Skin epidermis (tissue), 12 donors: ENCODE data around the gene CCDC68.

Experiments
- H3K27ac ChIP-seq, 21 experiments: fragments of 200-600 bp; sonication (generic) in 11 of 21; one replicate each; pipeline ENCODE4 v1.5.0; 2020; ENCODE audit warnings: mild to moderate bottlenecking in 3 of 21, inconsistent platforms in 2 of 21, moderate library complexity in 2 of 21
- H3K4me3 ChIP-seq, 7 experiments: fragments of 200-600 bp; sonication (generic) in 2 of 7; one replicate each; pipeline ENCODE4 v1.5.0; 2020; ENCODE audit warnings: inconsistent platforms in 2 of 7, mild to moderate bottlenecking in 2 of 7, moderate library complexity in 1 of 7

Gene CCDC68

GRCh38 chr18:54926593-54927325, 32.5 kb downstream of the CCDC68 start:
- H3K27ac ChIP-seq = no peak overlapping the region

GRCh38 chr18:54924948-54925347, 34.3 kb downstream of the CCDC68 start:
- no peak overlapping the region for H3K4me3 ChIP-seq
- no peak overlapping the region for H3K27ac ChIP-seq

More at GRCh38 chr18:54926593-54927325, 32.5 kb downstream of the CCDC68 start:
- H3K4me3 ChIP-seq = no peak overlapping the region

GRCh38 chr18:54923339-54923956, 35.8 kb downstream of the CCDC68 start:
- Histone ChIP-seq H3K27ac (no peak overlapping the region), H3K4me3 (no peak overlapping the region)

- Histone ChIP-seq H3K4me3 (no peak overlapping the region), H3K27ac (no peak overlapping the region)
Observed at GRCh38 chr18:54919412-54919811, 39.8 kb downstream of the CCDC68 start.

GRCh38 chr18:54918060-54918459, 41.2 kb downstream of the CCDC68 start:
- H3K27ac ChIP-seq = no peak overlapping the region

GRCh38 chr18:54916507-54916906, 42.8 kb downstream of the CCDC68 start:
- Histone ChIP-seq H3K27ac (no peak overlapping the region), H3K4me3 (no peak overlapping the region)

More at GRCh38 chr18:54918060-54918459, 41.2 kb downstream of the CCDC68 start:
- H3K4me3 ChIP-seq = no peak overlapping the region

- H3K27ac ChIP-seq = no peak overlapping the region
- no peak overlapping the region for H3K4me3 ChIP-seq
Observed at GRCh38 chr18:54914816-54915215, 44.4 kb downstream of the CCDC68 start.

GRCh38 chr18:54911551-54911950, 47.7 kb downstream of the CCDC68 start:
- H3K27ac ChIP-seq = no peak overlapping the region

GRCh38 chr18:54910161-54910919, 48.9 kb downstream of the CCDC68 start:
- no peak overlapping the region for H3K27ac ChIP-seq
- no peak overlapping the region for H3K4me3 ChIP-seq

More at GRCh38 chr18:54911551-54911950, 47.7 kb downstream of the CCDC68 start:
- H3K4me3 ChIP-seq = no peak overlapping the region

- Histone ChIP-seq H3K4me3 (no peak overlapping the region), H3K27ac (no peak overlapping the region)
Observed at GRCh38 chr18:54909538-54909937, 49.7 kb downstream of the CCDC68 start.

GRCh38 chr18:54906331-54907185, 52.7 kb downstream of the CCDC68 start:
- no peak overlapping the region for H3K27ac ChIP-seq
- no peak overlapping the region for H3K4me3 ChIP-seq

GRCh38 chr18:54905629-54906028, 53.6 kb downstream of the CCDC68 start:
- Histone ChIP-seq H3K4me3 (no peak overlapping the region), H3K27ac (no peak overlapping the region)

GRCh38 chr18:54904581-54904980, 54.7 kb downstream of the CCDC68 start:
- Histone ChIP-seq H3K27ac (no peak overlapping the region), H3K4me3 (no peak overlapping the region)

GRCh38 chr18:54900290-54900689, 59.0 kb downstream of the CCDC68 start:
- no peak overlapping the region for H3K27ac ChIP-seq
- no peak overlapping the region for H3K4me3 ChIP-seq

- H3K4me3 ChIP-seq = no peak overlapping the region
- H3K27ac ChIP-seq = no peak overlapping the region
Observed at GRCh38 chr18:54899500-54899899, 59.8 kb downstream of the CCDC68 start.

- H3K27ac ChIP-seq = no peak overlapping the region
Observed at GRCh38 chr18:54888933-54889332, 70.3 kb downstream of the CCDC68 start.

GRCh38 chr18:54888378-54888777, 70.9 kb downstream of the CCDC68 start:
- Histone ChIP-seq H3K27ac (no peak overlapping the region), H3K4me3 (no peak overlapping the region)

More at GRCh38 chr18:54888933-54889332, 70.3 kb downstream of the CCDC68 start:
- no peak overlapping the region for H3K4me3 ChIP-seq

GRCh38 chr18:54883816-54884604, 75.3 kb downstream of the CCDC68 start:
- Histone ChIP-seq H3K4me3 (no peak overlapping the region), H3K27ac (no peak overlapping the region)

GRCh38 chr18:54882318-54882717, 76.9 kb downstream of the CCDC68 start:
- Histone ChIP-seq H3K4me3 (no peak overlapping the region), H3K27ac (no peak overlapping the region)
